ENCODE data around the gene SRSF5.

SRSF5 gene

GRCh38 chr14:69767369-69767999, 542 bp downstream of the SRSF5 start:
- Histone ChIP-seq H3K27me3 (replicated peaks) (no peaks in the 10 kb centered on the region), H3K27ac (peak overlapping the region; percentile 100), H3K36me3 (replicated peaks) (peaks cover 50% of the 10 kb centered on the region), H3K4me3 (ENCODE audit: low read depth, low read length) (peak overlapping the region; percentile 99)
- in situ Hi-C loops (cut with HindIII; ENCODE audit: low pct_ligation_motif_present, low sequenced_read_pairs), result no loop called here
- TF ChIP-seq CTCF (IDR thresholded peaks at IDR 0.05; ENCODE audit: low read depth, low read length, missing control alignments), result no peak
- peak; percentile 85 for DNase-seq

GRCh38 chr14:69768873-69769272, 1.9 kb downstream of the SRSF5 start:
- peaks cover 64% of the 10 kb centered on the region for H3K36me3 ChIP-seq (replicated peaks)
- no peak for TF ChIP-seq CTCF (IDR thresholded peaks at IDR 0.05; ENCODE audit: low read depth, low read length, missing control alignments)
- H3K27me3 ChIP-seq (replicated peaks), result no peaks in the 10 kb centered on the region
- H3K4me3 ChIP-seq (ENCODE audit: low read depth, low read length), result peak overlapping the region; percentile 99
- DNase-seq, result no peak
- in situ Hi-C loops (cut with HindIII; ENCODE audit: low pct_ligation_motif_present, low sequenced_read_pairs), result no loop called here
- no peak overlapping the region for H3K27ac ChIP-seq

- peaks cover 72% of the 10 kb centered on the region for H3K36me3 ChIP-seq (replicated peaks)
- in situ Hi-C loops (cut with HindIII; ENCODE audit: low pct_ligation_motif_present, low sequenced_read_pairs), result no loop called here
- H3K4me3 ChIP-seq (ENCODE audit: low read depth, low read length), result no peak overlapping the region
- H3K27me3 ChIP-seq (replicated peaks), result no peaks in the 10 kb centered on the region
- no peak for DNase-seq
- no peak overlapping the region for H3K27ac ChIP-seq
- TF ChIP-seq CTCF (IDR thresholded peaks at IDR 0.05; ENCODE audit: low read depth, low read length, missing control alignments), result no peak
Measured at GRCh38 chr14:69769623-69770022, 2.7 kb downstream of the SRSF5 start.

GRCh38 chr14:69770559-69770958, 3.6 kb downstream of the SRSF5 start:
- DNase-seq, result no peak
- Histone ChIP-seq H3K4me3 (ENCODE audit: low read depth, low read length) (no peak overlapping the region), H3K27ac (no peak overlapping the region), H3K27me3 (replicated peaks) (no peaks in the 10 kb centered on the region), H3K36me3 (replicated peaks) (peaks cover 81% of the 10 kb centered on the region)
- TF ChIP-seq CTCF (IDR thresholded peaks at IDR 0.05; ENCODE audit: low read depth, low read length, missing control alignments), result no peak
- in situ Hi-C loops (cut with HindIII; ENCODE audit: low pct_ligation_motif_present, low sequenced_read_pairs), result no loop called here

GRCh38 chr14:69771136-69771535, 4.2 kb downstream of the SRSF5 start:
- Histone ChIP-seq H3K27me3 (replicated peaks) (no peaks in the 10 kb centered on the region), H3K27ac (no peak overlapping the region), H3K4me3 (ENCODE audit: low read depth, low read length) (no peak overlapping the region), H3K36me3 (replicated peaks) (peaks cover 82% of the 10 kb centered on the region)
- no peak for TF ChIP-seq CTCF (IDR thresholded peaks at IDR 0.05; ENCODE audit: low read depth, low read length, missing control alignments)
- in situ Hi-C loops (cut with HindIII; ENCODE audit: low pct_ligation_motif_present, low sequenced_read_pairs), result no loop called here
- no peak for DNase-seq
